ENCODE results near the gene EXD3.

EXD3 gene

GRCh38 chr9:137353223-137354152 lies 69.5 kb downstream of the EXD3 start:
- ChIA-PET CTCF (no interaction called here), POLR2A (ENCODE audit: low non-redundant PET) (no interaction called here)
- DNase-seq (ENCODE audit: low spot score): no peak
- TF ChIP-seq CTCF (conservative IDR thresholded peaks at IDR 0.05; ENCODE audit: low read depth): no peak
- no peak overlapping the region for H3K27ac ChIP-seq

GRCh38 chr9:137352511-137353222 lies 70.3 kb downstream of the EXD3 start:
- H3K27ac ChIP-seq: no peak overlapping the region
- CTCF ChIA-PET: no interaction called here
- POLR2A ChIA-PET (ENCODE audit: low non-redundant PET): no interaction called here
- DNase-seq (ENCODE audit: low spot score): no peak
- no peak for TF ChIP-seq CTCF (conservative IDR thresholded peaks at IDR 0.05; ENCODE audit: low read depth)

GRCh38 chr9:137351781-137352501 lies 71.0 kb downstream of the EXD3 start:
- no peak for TF ChIP-seq CTCF (conservative IDR thresholded peaks at IDR 0.05; ENCODE audit: low read depth)
- DNase-seq (ENCODE audit: low spot score): no peak
- H3K27ac ChIP-seq: no peak overlapping the region
- ChIA-PET CTCF (interaction anchor here (0.6 kb wide), 1 partner anchor 338 kb away, joined by 7 read pairs; no protein-coding TSS in a partner anchor), POLR2A (ENCODE audit: low non-redundant PET) (no interaction called here)

- DNase-seq (ENCODE audit: low spot score): no peak
- TF ChIP-seq CTCF (conservative IDR thresholded peaks at IDR 0.05; ENCODE audit: low read depth): no peak
- no peak overlapping the region for H3K27ac ChIP-seq
- POLR2A ChIA-PET (ENCODE audit: low non-redundant PET): no interaction called here
- CTCF ChIA-PET: interaction anchor here (0.5 to 0.6 kb wide), 2 partner anchors 37 to 339 kb away, joined by 5 to 7 read pairs; no protein-coding TSS in a partner anchor
Observed at GRCh38 chr9:137350696-137351584, 72.0 kb downstream of the EXD3 start.

GRCh38 chr9:137349471-137350033 lies 73.4 kb downstream of the EXD3 start:
- no peak for DNase-seq (ENCODE audit: low spot score)
- no peak for TF ChIP-seq CTCF (conservative IDR thresholded peaks at IDR 0.05; ENCODE audit: low read depth)
- ChIA-PET POLR2A (ENCODE audit: low non-redundant PET) (no interaction called here), CTCF (no interaction called here)
- no peak overlapping the region for H3K27ac ChIP-seq

Data from RWPE1 (cell line).